ENCODE data around the gene STOM.
"Not testable (repeated sequence)": the region's sequence is repeated elsewhere in the genome, so short reads cannot be mapped to it uniquely, and the experiment has no call there.

Gene STOM

GRCh38 chr9:121399883-121400607 lies 30.0 kb upstream of the STOM start:
- Histone ChIP-seq H3K4me2 (no peak overlapping the region), H4K20me1 (ENCODE audit: insufficient read depth) (no peaks in the 10 kb centered on the region), H3K4me3 (IDR thresholded peaks at IDR 0.05; ENCODE audit: insufficient read depth, low read depth, low read length) (no peak overlapping the region), H3K9ac (no peak overlapping the region), H3K27ac (no peak overlapping the region), H3K36me3 (ENCODE audit: insufficient read depth) (no peaks in the 10 kb centered on the region), H2AFZ (ENCODE audit: low read depth) (no peak overlapping the region), H3K27me3 (ENCODE audit: insufficient read depth, low read depth) (no peaks in the 10 kb centered on the region), H3K79me2 (ENCODE audit: insufficient read depth, low read depth) (no peaks in the 10 kb centered on the region), H3K4me1 (ENCODE audit: low read depth, poor library complexity, severe bottlenecking) (no peaks in the 10 kb centered on the region)
- TF ChIP-seq CTCF (conservative IDR thresholded peaks at IDR 0.05; ENCODE audit: low read depth, low read length): peak; percentile 74

- Histone ChIP-seq H3K4me2 (no peak overlapping the region), H3K9ac (no peak overlapping the region), H2AFZ (ENCODE audit: low read depth) (no peak overlapping the region)
These were observed 29.3 kb upstream of the STOM start for GRCh38 chr9:121399126-121399882.

GRCh38 chr9:121398374-121398773 lies 28.3 kb upstream of the STOM start:
- Histone ChIP-seq H3K4me3 (IDR thresholded peaks at IDR 0.05; ENCODE audit: insufficient read depth, low read depth, low read length) (no peak overlapping the region), H3K27ac (no peak overlapping the region), H2AFZ (ENCODE audit: low read depth) (no peak overlapping the region), H3K4me2 (no peak overlapping the region), H3K4me1 (ENCODE audit: low read depth, poor library complexity, severe bottlenecking) (no peaks in the 10 kb centered on the region), H3K79me2 (ENCODE audit: insufficient read depth, low read depth) (no peaks in the 10 kb centered on the region), H3K9ac (no peak overlapping the region), H3K36me3 (ENCODE audit: insufficient read depth) (no peaks in the 10 kb centered on the region), H3K27me3 (ENCODE audit: insufficient read depth, low read depth) (no peaks in the 10 kb centered on the region), H4K20me1 (ENCODE audit: insufficient read depth) (no peaks in the 10 kb centered on the region)
- no peak for TF ChIP-seq CTCF (conservative IDR thresholded peaks at IDR 0.05; ENCODE audit: low read depth, low read length)

More at GRCh38 chr9:121399126-121399882, 29.3 kb upstream of the STOM start:
- H3K79me2 ChIP-seq (ENCODE audit: insufficient read depth, low read depth): no peaks in the 10 kb centered on the region
- H3K4me1 ChIP-seq (ENCODE audit: low read depth, poor library complexity, severe bottlenecking): no peaks in the 10 kb centered on the region
- no peak overlapping the region for H3K4me3 ChIP-seq (IDR thresholded peaks at IDR 0.05; ENCODE audit: insufficient read depth, low read depth, low read length)
- no peaks in the 10 kb centered on the region for H3K27me3 ChIP-seq (ENCODE audit: insufficient read depth, low read depth)
- no peak overlapping the region for H3K27ac ChIP-seq
- H4K20me1 ChIP-seq (ENCODE audit: insufficient read depth): no peaks in the 10 kb centered on the region
- TF ChIP-seq CTCF (conservative IDR thresholded peaks at IDR 0.05; ENCODE audit: low read depth, low read length): no peak
- H3K36me3 ChIP-seq (ENCODE audit: insufficient read depth): no peaks in the 10 kb centered on the region

- not testable (repeated sequence) for H3K9ac ChIP-seq; H3K27ac ChIP-seq; H3K4me2 ChIP-seq; H3K27me3 ChIP-seq (ENCODE audit: insufficient read depth, low read depth); H3K4me3 ChIP-seq (IDR thresholded peaks at IDR 0.05; ENCODE audit: insufficient read depth, low read depth, low read length); H3K79me2 ChIP-seq (ENCODE audit: insufficient read depth, low read depth); H3K4me1 ChIP-seq (ENCODE audit: low read depth, poor library complexity, severe bottlenecking); H3K36me3 ChIP-seq (ENCODE audit: insufficient read depth); H4K20me1 ChIP-seq (ENCODE audit: insufficient read depth); H2AFZ ChIP-seq (ENCODE audit: low read depth)
These were observed 27.2 kb upstream of the STOM start for GRCh38 chr9:121397277-121397676.

- no peak for TF ChIP-seq CTCF (conservative IDR thresholded peaks at IDR 0.05; ENCODE audit: low read depth, low read length)
- no peak overlapping the region for H3K4me2 ChIP-seq
- H3K27me3 ChIP-seq (ENCODE audit: insufficient read depth, low read depth): no peaks in the 10 kb centered on the region
These were observed 25.5 kb upstream of the STOM start for GRCh38 chr9:121395558-121395957.

More at GRCh38 chr9:121395558-121395957, 25.5 kb upstream of the STOM start:
- no peak overlapping the region for H3K4me3 ChIP-seq (IDR thresholded peaks at IDR 0.05; ENCODE audit: insufficient read depth, low read depth, low read length)
- no peak overlapping the region for H3K27ac ChIP-seq
- H4K20me1 ChIP-seq (ENCODE audit: insufficient read depth): no peaks in the 10 kb centered on the region
- H3K79me2 ChIP-seq (ENCODE audit: insufficient read depth, low read depth): no peaks in the 10 kb centered on the region
- H3K36me3 ChIP-seq (ENCODE audit: insufficient read depth): no peaks in the 10 kb centered on the region
- no peak overlapping the region for H3K9ac ChIP-seq
- H3K4me1 ChIP-seq (ENCODE audit: low read depth, poor library complexity, severe bottlenecking): no peaks in the 10 kb centered on the region
- H2AFZ ChIP-seq (ENCODE audit: low read depth): no peak overlapping the region

All from KMS-11 (cell line).